DLD1 (cell line): ENCODE data around the gene DALRD3.

Experiments
- in situ Hi-C: cut with HindIII; loops from 2 replicates; pipeline ENCODE4 v1.10.0; 2017; ENCODE audit warnings: low sequenced_read_pairs

Gene DALRD3, protein sequence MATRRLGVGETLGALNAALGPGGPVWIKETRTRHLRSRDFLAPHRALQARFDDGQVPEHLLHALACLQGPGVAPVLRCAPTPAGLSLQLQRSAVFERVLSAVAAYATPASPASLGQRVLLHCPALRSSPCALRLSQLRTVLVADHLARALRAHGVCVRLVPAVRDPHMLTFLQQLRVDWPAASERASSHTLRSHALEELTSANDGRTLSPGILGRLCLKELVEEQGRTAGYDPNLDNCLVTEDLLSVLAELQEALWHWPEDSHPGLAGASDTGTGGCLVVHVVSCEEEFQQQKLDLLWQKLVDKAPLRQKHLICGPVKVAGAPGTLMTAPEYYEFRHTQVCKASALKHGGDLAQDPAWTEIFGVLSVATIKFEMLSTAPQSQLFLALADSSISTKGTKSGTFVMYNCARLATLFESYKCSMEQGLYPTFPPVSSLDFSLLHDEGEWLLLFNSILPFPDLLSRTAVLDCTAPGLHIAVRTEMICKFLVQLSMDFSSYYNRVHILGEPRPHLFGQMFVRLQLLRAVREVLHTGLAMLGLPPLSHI

DNA sequence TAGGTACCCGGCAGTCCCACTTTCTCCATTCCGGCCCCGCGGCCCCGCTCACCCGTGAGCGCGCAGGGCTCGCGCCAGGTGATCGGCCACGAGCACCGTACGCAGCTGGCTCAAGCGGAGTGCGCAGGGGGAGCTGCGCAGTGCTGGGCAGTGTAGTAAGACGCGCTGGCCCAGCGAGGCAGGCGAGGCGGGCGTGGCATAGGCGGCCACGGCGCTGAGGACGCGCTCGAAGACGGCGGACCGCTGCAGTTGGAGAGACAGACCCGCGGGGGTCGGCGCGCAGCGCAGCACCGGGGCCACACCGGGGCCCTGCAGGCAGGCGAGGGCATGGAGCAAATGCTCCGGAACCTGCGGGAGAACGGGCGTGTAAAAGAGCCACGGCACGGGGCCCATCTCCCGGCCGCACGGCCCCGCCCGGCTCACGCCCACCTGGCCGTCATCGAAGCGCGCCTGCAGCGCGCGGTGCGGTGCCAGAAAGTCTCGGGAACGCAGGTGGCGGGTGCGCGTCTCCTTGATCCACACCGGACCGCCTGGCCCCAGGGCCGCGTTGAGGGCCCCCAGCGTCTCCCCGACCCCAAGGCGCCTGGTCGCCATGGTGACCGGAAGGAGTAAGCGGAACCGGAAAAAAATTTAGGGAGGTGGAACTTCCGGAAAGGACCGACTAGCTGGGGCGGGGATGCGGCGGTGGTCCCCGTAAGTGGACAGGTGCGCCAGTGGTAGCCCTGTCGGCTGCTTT is at the start of gene DALRD3:
DALRD3 (minus strand) TSS at position 610 of the 736 bp plus-strand sequence; CDS start at position 594, 16 bp downstream.
- in situ Hi-C loops, result no loop called here

DNA sequence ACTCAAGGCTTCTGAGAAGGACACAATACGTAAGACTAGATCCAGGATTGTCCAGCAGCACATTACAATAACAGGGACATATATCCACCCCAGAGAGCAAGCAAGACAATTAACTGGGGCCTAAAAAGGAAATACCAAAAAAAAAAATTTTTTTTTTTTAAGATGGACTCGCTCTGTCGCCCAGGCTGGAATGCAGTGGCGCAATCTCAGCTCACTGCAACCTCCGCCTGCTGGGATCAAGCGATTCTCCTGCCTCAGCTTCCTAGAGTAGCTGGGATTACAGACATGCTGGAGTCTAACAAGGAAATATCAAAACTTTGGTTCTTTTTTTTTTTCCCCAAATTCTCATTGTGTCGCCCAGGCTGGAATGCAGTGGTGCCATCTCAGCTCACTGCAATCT is 39.6 kb upstream of the DALRD3 start:
- in situ Hi-C loops, result no loop called here

DNA sequence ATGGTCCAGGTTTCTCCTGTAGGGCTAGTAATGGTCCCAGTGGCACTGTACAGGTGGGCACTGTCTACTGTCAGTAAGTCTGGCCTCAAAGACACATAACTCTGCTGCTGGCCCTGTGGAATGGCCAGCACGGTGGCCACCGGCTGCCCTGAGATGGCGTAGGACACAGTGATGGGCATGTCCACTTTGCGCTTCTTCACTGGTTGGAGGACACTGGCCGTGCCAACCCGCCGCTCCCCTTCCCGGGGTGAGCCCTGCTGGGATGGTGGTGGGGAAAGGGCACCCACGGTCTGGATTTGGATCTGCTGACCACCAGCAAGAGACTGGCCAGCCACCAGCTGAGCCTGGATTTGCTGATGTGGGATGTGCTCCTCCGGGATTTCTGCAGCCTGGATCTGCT is 38.9 kb upstream of the DALRD3 start:
- in situ Hi-C loops, result no loop called here

DNA sequence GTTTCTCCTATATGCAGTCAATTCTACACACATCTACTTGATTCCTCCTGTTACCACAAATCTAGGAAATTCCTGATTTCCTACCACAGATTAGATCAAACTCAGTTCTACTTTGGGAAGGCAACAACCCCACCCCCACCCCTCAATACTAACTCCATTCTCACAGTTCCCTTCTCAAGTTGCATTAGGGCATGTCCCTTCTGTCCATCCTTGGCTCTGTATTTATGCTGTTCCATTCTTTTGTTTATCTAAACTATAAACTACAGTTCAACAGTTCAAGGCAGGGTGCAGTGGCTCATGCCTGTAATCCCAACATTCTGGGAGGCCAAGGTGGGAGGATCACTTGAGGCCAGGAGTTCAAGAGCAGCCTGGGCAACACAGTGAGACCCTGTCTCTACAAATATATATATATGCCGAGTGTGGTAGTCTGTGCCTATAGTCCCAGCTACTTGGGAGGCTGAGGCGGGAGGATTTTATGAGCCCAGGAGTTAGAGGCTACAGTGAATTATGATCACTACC is 36.0 kb upstream of the DALRD3 start:
- in situ Hi-C loops, result no loop called here

DNA sequence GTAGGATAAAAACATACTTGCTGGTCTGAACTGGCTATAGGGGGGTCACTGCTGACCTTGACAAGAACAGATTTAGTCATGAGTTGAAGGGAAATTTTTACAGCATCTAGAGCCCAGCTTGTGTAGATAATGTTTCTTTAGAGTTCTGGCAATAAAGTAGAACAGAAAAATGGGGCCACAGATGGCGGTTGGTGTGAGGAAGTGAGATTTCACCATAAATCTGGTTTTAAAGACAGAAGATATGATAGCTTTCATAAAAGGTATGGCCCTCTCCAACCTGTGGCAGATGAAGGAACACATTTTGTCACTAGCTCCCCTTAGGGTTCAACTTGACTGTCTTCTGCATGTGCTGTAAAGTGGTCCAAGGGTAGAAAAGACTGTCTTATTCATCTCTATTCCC is 35.2 kb upstream of the DALRD3 start:
- in situ Hi-C loops, result no loop called here

DNA sequence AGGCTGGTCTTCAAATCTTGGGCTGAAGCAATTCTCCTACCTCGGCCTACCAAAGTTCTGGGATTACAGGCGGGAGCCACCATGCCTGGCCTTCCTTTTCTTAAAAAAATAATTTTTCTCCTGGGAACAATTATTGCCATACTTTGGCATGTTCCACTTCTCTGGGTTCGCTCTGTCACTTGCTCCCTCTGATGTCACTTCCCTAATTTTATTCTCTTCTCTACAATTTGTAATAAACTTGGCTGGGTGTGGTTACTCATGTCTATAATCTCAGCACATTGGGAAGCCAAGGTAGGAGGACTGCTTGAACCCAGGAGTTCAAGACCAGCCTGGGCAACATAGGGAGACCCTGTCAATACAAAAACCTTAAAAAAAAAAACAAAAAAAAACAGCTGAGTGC is 16.9 kb upstream of the DALRD3 start:
- in situ Hi-C loops, result no loop called here

DNA sequence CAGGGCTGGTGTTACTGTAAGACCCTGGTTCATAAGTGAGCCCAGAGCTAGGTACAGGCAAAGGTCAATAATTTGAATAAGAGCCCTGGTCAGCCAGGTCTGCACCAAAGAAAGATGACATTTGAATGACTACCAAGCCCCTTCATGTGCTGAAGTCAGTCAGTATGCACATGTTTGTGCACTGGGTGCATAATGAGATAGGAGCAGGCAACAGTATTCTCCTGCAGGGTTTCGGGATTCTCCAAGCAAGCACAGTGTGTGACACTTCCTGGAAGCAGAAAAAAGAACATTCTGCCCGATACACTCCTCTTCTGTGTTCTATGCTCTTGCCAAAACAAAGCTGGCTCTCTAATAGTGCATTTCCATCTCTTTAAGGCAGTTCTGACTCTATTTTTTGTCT is 16.3 kb upstream of the DALRD3 start:
- in situ Hi-C loops, result no loop called here

DNA sequence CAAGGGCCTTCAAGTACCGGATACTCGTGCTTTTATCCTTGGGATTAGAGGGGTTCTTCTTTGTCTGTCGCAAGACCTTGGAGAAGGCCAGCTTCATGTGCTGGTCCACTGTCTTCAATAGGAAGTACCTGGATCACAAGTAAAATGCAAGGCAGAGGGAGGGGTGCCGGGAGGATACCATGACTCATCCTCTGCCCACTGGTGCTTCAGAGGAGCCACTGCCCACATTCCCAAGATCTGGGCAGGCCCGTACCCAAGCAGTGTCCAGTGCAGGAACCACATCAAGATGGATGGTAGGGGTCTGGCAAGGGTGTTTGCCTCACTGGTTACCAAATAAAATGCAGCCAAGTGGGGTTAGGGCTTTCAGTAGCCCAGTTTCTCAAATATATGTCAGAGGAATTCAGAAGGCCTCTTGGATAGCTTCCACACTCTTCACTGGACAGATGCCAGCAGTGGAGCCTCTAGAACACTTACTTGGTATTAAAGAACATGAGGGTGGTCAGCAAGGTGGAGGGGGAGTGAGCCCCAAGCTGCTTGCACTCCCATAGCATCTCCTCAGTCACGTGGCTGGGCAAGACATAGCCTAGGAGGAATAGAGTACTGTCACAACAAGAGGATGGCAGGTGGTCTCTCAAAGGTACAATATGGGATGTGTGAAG is 14.4 kb upstream of the DALRD3 start:
- in situ Hi-C loops, result no loop called here

DNA sequence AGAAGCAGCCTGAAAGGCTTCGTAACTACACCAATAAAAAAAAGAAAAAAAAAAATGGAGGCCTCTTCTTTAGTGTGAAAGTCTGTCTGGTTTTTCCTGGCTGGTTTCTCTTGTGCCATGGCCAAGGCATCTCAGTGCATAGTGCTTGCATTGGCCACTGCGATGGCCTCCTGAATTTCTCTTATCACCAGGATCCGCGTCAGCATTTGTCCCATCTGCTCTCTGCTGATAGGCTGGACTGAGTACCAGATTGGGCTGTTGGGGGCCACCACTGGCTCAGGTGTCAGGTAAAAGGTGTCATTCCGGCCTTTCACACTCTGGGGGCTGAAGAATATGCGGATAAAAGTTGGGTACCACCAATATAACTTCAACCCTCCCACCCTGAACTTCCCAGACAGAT is 11.9 kb upstream of the DALRD3 start:
- in situ Hi-C loops, result no loop called here

DNA sequence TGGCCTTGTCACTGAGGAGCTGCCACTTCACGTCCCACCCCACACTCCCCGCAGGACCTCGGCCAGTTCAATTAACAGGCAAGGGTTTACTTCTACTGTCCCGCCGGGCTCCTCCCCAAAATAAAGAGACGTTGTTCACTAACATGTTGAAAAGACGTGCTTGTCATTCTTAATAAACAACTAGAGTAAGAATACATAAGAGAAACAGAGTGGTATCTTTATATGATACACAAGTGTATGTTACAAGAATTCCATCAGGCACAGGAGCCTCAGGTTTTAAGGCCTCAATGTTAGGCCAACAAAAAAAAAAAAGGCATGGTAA is 11.1 kb upstream of the DALRD3 start:
- in situ Hi-C loops, result no loop called here

DNA sequence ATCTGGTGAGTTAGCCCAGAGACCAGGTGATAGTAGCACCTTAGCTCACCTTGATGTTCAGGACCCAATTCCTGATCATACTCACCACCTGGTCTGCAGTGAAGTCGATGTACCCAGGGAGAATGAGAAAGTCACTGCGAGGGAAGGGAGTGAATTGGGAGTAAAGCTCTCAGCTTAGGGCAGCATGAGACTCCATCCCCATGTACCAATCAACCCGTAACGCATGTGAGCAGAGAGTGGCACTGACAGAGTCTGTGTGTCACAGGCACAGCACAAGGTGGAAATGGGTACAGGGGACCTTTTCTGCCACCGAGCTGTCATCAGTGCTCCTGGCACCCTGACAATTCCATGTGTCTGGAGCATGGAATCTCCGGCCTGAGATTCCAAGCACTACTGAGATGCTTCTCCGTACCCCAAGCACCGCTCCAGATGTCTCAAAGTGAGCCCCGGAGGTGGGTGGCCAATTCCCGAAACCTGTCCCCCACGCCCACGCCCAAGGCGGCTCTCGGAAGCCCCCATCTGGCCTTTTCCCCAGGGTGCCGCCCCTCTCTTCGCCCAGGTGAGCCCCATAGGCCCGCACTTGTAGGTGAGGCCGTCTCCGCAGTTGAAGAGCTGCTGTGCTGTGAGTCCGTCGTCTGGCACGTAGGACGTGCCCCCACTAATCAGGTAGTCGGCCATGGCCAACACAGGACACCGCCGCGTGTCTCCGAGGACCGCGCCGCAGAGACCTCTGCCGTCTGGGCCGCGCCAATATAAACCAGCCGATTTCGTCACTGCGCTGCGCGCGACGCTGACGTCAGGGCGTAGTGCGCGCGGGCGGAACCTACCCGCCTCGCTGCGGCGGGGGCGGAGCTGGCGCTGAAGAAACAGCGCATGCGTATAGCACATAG is 10.5 kb upstream of the DALRD3 start, which contains the start of gene IMPDH2:
IMPDH2 (minus strand) TSS at position 726 of the 890 bp plus-strand sequence; CDS start at position 678, 48 bp downstream.
- in situ Hi-C loops, result no loop called here

DNA sequence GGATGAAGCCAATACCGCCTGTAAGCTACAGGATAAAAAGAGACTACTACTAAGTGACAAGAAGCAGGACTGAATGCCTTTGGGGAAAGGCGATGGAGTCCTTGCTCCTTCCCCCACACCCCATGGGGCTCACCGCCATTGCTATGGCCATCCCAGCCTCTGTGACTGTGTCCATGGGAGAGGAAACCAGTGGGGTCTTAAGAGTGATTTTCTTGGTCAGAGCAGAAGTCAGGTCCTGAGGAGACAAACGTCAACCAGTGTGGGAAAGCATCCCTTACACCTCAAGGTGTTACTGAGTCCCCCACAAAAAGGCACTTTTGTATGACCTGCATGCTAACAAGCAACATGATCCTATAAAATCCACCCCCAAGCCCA is 9.9 kb upstream of the DALRD3 start:
- in situ Hi-C loops, result no loop called here

DNA sequence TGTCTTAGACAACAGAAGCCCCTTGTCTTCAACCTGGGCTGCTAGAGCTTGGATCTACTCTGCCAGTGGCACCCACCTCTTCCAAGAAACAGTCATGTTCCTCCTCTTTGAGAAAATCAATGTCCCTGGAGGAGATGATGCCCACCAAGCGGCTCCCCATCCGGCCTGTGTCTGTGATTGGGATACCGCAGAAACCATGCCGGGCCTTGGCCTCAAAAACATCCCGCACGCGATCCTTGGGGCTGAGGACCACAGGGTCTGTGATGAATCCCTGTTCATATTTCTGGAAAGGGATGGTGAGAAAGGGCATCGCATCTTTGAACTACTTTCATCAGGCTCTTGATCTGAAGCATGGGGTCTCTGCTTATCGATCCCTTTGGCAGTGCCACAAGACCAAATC is 9.3 kb upstream of the DALRD3 start:
- in situ Hi-C loops, result no loop called here

DNA sequence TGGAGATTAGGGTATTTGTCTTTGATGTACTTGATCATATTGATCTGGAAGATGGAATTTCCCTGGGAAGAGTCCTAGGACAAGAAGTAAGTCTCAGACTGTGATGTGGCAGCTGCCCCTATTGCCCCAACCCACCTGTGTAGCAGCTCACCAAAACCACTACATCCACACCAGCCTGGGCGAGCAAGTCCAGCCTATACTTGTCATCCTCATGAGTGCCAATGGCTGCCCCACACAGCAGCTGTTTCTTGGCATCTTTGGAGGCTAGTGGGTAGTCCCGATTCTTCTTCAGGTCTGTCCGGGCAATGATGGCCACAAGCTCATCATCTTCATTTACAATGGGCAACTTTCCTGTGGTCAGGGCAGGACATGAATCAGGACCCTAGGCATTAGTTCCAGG is 8.2 kb upstream of the DALRD3 start:
- in situ Hi-C loops, result no loop called here

DNA sequence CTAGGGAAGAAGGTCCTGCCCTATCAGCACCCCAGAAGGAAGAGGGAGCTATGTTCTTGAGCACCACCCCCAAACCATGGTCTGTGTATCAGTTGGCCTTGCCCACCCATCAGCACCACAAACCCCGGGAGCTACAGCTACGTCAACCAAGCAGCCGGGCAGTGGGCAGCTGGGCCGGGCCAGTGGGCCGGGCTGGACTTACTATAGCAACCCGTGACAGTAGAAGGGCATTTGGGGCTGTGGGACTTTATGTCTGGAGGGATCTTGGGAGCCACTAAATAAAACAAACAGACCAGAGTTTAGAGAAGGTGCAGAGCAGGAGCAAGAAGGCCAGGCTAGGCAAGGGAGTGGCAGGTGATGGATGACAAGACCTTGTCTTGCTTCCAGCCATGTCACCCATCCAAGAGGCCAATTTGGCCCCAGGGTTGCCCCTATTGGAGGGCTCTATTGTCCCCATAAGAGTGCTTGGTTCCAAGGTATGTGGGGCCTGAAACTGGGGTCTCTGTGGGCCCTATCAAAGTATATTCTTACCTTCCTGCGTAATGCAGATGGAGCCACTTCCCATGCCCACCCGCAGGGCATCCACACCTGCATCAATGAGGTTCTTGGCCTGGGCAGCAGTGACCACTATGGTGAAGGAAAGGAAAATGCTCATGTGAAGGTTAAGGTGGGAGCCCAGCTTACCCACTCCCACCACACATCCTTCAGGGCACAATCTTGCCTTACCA is 7.6 kb upstream of the DALRD3 start:
- in situ Hi-C loops, result no loop called here

DNA sequence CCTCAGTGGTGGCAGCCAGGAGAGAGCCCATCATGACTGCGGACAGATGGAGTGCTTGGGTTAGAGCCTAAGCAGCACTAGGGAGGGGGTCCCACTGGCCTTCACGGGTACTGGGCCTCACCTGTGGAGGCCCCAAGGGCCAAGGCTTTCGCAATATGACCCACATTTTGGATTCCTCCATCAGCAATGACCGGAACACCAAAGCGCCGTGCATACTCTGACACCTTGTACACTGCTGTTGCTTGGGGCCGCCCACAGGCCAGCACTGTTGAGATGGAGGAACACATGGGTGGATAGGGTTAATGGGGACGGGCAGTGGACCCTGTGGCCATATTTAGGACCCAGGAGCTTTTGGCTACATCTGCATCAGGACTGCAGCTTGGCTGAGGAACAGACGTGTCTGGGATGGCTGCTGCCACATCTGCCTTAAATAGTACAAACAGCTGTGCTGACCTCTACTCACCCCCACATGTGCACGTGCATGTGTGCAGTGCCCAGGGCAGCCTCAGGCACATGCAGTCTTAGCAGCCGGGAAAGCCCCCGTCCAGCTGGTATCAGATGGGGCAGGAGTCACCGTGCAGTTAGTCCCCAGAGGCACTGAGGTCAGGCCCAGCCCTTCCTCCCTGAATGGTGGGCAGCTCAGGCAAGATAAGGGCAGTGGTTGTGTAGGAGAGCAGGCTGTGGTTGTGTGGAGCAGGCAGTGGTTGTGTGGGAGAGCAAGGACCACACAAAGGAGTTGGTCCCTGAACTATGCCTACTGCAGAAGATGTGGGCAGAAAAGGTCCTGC is 6.8 kb upstream of the DALRD3 start:
- in situ Hi-C loops, result no loop called here

DNA sequence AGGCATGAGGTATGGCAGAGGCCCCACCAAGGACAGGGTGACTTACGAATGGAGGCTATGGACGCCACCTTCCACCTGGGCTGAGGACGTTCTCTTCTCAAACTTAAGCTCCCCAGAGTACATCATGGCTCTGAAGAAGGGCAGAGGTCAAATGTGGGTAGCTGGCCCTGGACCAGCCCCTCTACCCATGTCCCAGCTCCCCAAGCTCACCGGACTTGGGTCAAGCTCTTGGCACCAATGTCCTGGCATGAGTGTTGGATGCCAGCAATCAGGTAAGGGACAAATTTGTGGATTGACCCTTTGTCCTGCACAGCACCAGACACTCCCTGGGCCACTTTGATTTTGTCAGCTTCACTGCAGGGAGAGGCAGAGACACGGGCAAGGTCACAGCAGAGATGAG is 6.1 kb upstream of the DALRD3 start:
- in situ Hi-C loops, result no loop called here

DNA sequence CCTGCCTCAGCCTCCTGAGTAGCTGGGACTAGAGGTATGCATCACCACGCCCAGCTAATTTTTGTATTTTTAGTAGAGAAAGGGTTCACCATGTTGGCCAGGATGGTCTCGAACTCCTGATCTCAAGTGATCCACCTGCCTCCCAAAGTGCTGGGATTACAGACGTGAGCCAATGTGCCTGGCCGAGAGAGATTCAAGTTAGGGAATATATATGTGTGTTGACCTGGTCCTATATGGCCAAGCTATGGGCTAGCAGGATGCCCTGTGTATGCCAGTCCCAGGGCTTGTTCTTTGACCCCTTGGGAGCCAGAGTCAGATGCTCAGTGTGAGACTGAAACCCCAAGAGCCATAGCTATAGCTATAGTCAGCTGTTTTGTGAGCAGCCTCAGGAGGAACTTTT is 5.4 kb upstream of the DALRD3 start:
- in situ Hi-C loops, result no loop called here

DNA sequence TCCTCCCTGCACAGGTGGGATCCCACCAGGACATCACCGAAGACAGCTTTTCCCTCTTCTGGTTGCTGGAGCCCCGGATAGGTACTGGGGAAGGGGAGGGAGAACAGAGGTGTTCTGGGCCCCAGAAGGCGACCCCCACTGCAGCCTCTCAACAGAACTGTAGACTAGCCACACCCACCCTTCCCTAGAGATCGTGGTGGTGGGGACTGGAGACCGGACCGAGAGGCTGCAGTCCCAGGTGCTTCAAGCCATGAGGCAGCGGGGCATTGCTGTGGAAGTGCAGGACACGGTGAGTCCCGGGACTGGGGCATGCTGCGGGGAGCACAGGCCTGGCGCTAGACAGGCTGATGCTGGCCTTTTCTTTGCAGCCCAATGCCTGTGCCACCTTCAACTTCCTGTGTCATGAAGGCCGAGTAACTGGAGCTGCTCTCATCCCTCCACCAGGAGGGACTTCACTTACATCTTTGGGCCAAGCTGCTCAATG is 4.3 kb upstream of the DALRD3 start:
- in situ Hi-C loops, result no loop called here
